ENCODE results near the gene HSBP1.

Gene HSBP1

GRCh38 chr16:83807710-83808572 lies at the start of gene HSBP1:
HSBP1 (plus strand) TSS chr16:83807978; CDS start chr16:83808077, 99 bp downstream.
- DNase-seq (ENCODE audit: low read depth in 2 of 2): peak; percentile 86 to 87

- DNase-seq (ENCODE audit: low read depth in 2 of 2): no peak
Measured at GRCh38 chr16:83762141-83762991, 45.4 kb upstream of the HSBP1 start.

GRCh38 chr16:83762992-83763358 lies 44.8 kb upstream of the HSBP1 start:
- DNase-seq (ENCODE audit: low read depth in 2 of 2): no peak

GRCh38 chr16:83768986-83769385 lies 38.8 kb upstream of the HSBP1 start:
- DNase-seq (ENCODE audit: low read depth in 2 of 2): no peak

- DNase-seq (ENCODE audit: low read depth in 2 of 2): no peak
Measured at GRCh38 chr16:83769397-83770008, 38.3 kb upstream of the HSBP1 start.

- no peak for DNase-seq (ENCODE audit: low read depth in 2 of 2)
Measured at GRCh38 chr16:83771306-83771942, 36.4 kb upstream of the HSBP1 start.

- no peak for DNase-seq (ENCODE audit: low read depth in 2 of 2)
Measured at GRCh38 chr16:83772806-83773205, 35.0 kb upstream of the HSBP1 start.

DNA sequence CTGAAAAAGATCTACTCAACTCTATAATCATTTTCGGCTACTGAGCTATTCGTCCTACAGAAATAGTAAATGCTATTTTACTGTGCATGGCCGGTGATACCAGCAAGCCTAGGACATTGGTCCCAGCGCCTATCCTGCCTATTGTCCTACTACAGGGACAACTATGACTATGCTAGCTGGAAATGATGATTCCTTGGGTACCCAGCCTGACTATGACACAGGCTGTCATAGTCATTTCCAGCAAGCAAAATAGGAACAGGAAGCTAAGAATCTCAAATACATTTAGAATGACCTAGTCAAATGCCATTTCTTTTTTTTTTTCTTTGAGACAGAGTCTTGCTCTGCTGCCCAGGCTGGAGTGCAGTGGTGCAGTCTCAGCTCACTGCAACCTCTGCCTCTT lies 33.7 kb upstream of the HSBP1 start:
- no peak for DNase-seq (ENCODE audit: low read depth in 2 of 2)

DNA sequence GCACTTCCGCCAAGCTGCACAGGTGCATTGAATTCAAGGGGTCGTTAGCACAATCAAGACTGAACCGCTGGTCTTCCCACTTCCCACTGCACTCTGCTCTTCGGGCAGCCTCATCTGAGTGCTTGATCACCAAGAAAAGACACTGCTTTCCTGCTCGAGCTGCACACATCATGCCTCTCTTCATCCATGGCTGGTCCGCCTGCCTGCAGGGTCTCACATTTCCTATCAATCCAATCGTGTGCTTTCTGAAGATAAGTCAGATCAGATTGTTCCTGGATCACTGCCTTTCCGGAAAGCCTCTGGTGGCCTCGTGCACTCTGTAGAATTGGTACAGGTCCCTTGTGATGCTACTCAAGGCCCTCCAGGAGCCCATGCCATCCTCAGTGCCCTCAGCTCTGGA lies 30.8 kb upstream of the HSBP1 start:
- DNase-seq (ENCODE audit: low read depth in 2 of 2): no peak

DNA sequence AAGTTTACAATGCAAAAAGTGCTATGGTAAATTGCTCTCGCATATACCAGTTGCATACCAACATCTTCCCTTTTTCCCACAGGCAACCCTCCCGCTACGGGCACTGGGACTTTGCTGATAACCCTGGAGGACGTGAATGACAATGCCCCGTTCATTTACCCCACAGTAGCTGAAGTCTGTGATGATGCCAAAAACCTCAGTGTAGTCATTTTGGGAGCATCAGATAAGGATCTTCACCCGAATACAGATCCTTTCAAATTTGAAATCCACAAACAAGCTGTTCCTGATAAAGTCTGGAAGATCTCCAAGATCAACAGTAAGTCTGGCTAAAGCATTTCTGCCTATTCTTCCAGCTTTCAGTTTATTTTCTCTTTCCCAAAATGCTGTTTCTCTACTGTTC lies 27.9 kb upstream of the HSBP1 start:
- no peak for DNase-seq (ENCODE audit: low read depth in 2 of 2)

- no peak for DNase-seq (ENCODE audit: low read depth in 2 of 2)
Measured at GRCh38 chr16:83785455-83785854, 22.3 kb upstream of the HSBP1 start.

DNA sequence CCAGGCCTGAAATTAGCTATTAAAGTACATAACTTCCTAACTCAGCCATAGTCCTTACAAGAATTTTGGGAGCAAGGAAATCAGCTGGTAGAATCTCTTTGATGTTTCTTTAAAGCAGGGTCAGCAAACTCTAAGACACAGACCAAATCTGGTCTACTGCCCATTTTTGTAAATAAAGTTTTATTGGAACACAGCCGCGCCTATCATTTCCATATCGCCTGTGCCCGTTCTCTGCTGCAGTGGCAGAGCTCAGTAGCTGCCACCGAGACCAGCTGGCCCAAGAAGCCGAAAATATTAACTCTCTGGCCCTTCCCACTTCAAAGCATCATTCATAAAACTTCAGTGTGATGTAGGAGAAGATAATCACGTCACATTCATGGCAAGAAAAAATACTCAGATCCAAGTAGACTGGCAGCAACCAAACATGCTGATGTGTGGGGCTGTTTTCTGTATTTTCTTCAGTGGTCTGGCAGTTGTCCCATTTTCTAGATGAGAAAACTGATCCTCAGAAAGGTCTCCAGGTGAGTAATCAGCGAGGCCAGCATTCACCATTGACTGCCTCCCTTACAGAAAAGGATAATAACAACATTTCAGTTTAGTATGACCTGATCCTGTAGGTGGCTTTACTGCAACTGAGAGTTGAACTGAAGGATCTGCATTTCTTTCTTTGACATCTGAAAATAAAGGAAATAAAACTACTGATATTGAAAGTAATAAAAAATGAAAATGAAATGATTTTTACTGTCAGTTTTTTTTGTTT lies 18.0 kb upstream of the HSBP1 start:
- no peak for DNase-seq (ENCODE audit: low read depth in 2 of 2)

DNA sequence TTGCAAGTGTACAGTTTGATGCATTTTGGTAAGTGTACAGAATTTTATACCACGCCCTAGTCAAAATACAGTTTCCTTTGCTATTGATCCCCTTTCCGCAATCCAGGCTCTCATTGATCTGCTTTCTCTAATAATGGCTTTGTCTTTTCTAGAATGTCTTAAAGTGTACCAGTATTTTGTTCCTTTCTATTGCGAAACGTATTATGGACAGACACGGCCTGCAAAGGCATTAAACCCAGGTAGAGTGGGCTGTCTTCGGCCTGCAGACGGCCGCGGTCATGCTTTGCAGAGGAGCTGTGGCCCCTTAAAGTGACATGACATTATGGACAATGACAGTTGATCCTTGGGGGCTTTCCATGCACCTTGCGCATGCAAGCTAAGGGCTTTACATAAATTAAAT lies 15.9 kb upstream of the HSBP1 start:
- no peak for DNase-seq (ENCODE audit: low read depth in 2 of 2)

DNA sequence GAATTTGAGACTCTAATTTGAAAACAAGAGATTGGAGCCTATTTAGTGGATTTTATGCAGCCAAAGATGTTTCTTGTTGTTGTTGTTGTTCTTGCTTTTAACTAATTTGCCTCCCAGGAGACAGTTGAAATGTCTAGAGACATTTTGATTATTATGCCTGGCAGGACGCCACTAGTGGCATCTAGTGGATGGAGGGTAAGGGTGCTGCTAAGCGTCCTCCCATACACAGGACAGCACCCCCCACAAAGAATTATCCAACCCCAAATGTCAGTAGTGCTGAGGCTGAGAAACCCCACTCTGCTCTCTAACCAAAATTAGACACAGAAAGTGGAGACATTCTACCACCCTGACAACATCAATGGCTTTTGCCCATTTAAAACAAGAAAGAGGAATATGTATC lies 15.4 kb upstream of the HSBP1 start:
- DNase-seq (ENCODE audit: low read depth in 2 of 2): no peak

DNA sequence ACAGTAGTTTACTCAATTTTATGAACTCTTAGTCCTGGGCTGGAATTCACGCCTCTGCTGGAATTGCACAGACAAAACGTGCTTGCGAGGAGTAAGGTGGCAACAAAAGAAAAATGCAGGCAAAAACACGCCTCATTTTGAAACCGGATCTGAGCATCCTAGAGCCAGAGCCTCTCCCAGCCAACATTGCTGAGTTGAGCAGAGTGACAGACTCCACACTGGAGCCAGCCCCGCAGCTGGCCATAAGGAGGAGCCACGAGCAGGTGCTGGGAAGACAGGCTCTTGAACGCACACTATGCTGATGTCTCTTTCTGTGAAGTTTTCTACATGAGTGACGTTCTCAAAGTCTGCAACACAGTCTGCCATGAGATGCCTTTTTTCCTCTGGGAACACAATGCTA lies 14.6 kb upstream of the HSBP1 start:
- no peak for DNase-seq (ENCODE audit: low read depth in 2 of 2)

GRCh38 chr16:83794860-83795554 lies 12.8 kb upstream of the HSBP1 start:
- no peak for DNase-seq (ENCODE audit: low read depth in 2 of 2)

GRCh38 chr16:83797013-83797412 lies 10.8 kb upstream of the HSBP1 start:
- DNase-seq (ENCODE audit: low read depth in 2 of 2): no peak

GRCh38 chr16:83799336-83799735 lies 8.4 kb upstream of the HSBP1 start:
- no peak for DNase-seq (ENCODE audit: low read depth in 2 of 2)

- no peak for DNase-seq (ENCODE audit: low read depth in 2 of 2)
Measured at GRCh38 chr16:83802135-83802534, 5.6 kb upstream of the HSBP1 start.

DNA sequence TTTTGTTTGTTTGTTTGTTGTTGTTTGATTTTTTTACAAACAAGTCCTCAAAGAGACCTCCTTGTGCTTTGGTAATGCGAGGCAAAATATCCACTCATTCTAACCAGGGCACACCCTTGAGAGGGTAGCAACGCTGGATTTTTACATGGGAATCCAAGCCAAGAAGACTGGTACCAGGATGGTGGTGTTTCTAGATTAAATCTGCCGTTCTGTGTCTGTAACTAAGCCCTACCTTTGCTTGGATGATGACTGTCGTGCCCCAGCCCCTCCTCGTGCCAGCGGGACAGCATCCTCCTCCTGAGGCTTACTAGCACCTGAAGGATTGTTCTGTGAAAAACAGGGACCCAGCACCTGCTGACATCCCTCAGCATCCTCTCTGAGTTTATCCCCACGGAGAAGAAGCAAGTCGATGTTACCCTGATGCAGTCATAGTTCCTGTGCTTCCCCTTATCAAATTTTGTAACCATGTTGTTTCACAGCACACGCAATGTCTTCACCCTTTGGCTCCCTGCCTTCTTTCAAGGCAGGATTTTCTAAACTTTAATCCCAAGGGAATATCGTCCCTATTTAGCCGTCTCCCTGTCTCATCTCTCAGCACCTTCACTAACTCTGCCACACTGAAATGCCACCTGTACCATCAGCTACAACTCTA lies 5.1 kb upstream of the HSBP1 start:
- no peak for DNase-seq (ENCODE audit: low read depth in 2 of 2)
